Uterus (tissue), 4 donors: Measurements from ENCODE around the gene AHI1. TPM values are rescaled to one million over a fixed set of nuclear protein-coding genes. Genes with fewer than 3 reads are reported as not detected.

Source experiments
- DNase-seq, 2 donors: peaks; one replicate each; pipeline ENCODE4 v3.0.0-alpha.2; 2019 to 2020
- H3K27ac ChIP-seq, 2 donors: fragments of 200-600 bp; sonication (generic); 1 replicate in 1 of 2; 2 replicates in 1 of 2; pipeline ENCODE4 v1.5.1; 2016 to 2018
- H3K27me3 ChIP-seq, 2 donors: fragments of 200-600 bp; sonication (generic); one replicate each; pipeline ENCODE4 v1.5.1; 2018 to 2019; ENCODE audit warnings: control low read depth in 1 of 2
- H3K36me3 ChIP-seq, 2 donors: fragments of 200-600 bp; sonication (generic); one replicate each; pipeline ENCODE4 v1.5.1; 2019; ENCODE audit warnings: control low read depth in 1 of 2
- H3K4me1 ChIP-seq, 2 donors: fragments of 200-600 bp; sonication (generic); one replicate each; pipeline ENCODE4 v1.5.1; 2018 to 2019; ENCODE audit warnings: control low read depth in 1 of 2
- H3K4me3 ChIP-seq, 2 donors: fragments of 200-600 bp; sonication (generic); 1 replicate in 1 of 2; 2 replicates in 1 of 2; pipeline ENCODE4 v1.5.1; 2018 to 2019; ENCODE audit warnings: mild to moderate bottlenecking in 1 of 2
- H3K9me3 ChIP-seq, 2 donors: fragments of 200-600 bp; sonication (generic); one replicate each; pipeline ENCODE4 v1.5.1; 2019; ENCODE audit warnings: control low read depth in 1 of 2
- POLR2A ChIP-seq, 2 donors: fragments of 450-650 bp; IDR thresholded peaks; one replicate each; pipeline ENCODE4 v1.6.1; 2016; ENCODE audit warnings: antibody characterized with exemption in 2 of 2, mild to moderate bottlenecking in 1 of 2, moderate library complexity in 1 of 2
- intact Hi-C: fragments of 100-400 bp; cut with DNase I; formaldehyde crosslinking; loops from one replicate; pipeline ENCODE4 v1.15.1; 2023; ENCODE audit warnings: low total_unique reads
- total RNA-seq, 4 donors: library from RNA; depleted of rRNA in 3 of 4; stranded (reverse); fragments of >200 nt in 3 of 4; gene quantifications; one replicate each; pipeline versions ENCODE4 v1.1.0 to v1.2.4, GENCODE V29; 2014 to 2023
- TF ChIP-seq, protein P1 (sequence below), 4 experiments: fragments of 200-600 bp in 2 of 4; fragments of 450-650 bp in 2 of 4; sonication (generic) in 2 of 4; IDR thresholded peaks; one replicate each; pipeline ENCODE4 v1.5.1; 2016 to 2019; ENCODE audit warnings: antibody characterized with exemption in 4 of 4, mild to moderate bottlenecking in 2 of 4, moderate library complexity in 1 of 4
- donor health status: DM: yes; HTN: yes; CAD: no.

Gene AHI1
- 10 to 100 TPM; 43.5 to 85.1 (median 47.3) TPM for total RNA-seq

DNA sequence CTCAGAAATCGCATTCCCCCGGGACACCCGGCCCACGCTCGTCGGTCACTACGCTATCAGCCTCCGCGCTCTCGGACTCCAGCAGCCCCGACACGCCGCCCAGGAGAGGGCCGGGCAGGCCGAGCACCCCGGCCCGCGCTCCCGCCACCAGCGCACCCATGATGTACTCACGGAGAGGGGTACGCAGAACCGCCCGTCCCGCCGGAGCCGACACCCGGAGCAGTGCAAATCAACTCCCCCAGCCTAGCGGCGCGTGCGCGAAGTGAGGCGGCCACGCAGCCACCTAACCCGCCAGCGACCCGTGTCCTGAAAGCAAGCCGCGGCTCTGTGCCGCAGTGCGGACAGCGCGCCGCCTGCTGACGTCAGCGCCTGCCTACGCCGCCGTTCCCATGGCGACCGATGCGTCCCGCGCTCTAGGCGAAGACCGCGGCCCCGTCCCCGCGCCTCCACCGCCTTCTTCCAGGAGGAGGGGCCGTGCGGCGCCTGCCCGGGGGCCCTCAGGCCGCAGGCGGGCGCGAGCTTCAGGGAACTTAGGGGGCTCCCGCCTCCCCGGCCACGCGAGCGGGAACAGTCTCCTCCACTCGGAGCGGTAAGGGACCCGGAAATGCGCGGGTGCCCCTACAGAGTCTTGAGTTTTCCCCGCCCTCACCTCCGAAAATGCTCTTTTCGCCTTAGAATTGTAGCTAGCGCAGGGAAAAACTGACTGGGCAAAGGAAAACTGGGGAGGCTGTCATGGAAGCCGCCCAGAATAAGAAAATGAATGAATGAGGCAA lies at the start of gene AHI1:
AHI1 (minus strand) TSS at position 329 of the 773 bp plus-strand sequence. CDS start 5,503 bp downstream, outside the sequence.
- TF ChIP-seq, protein P1, sequence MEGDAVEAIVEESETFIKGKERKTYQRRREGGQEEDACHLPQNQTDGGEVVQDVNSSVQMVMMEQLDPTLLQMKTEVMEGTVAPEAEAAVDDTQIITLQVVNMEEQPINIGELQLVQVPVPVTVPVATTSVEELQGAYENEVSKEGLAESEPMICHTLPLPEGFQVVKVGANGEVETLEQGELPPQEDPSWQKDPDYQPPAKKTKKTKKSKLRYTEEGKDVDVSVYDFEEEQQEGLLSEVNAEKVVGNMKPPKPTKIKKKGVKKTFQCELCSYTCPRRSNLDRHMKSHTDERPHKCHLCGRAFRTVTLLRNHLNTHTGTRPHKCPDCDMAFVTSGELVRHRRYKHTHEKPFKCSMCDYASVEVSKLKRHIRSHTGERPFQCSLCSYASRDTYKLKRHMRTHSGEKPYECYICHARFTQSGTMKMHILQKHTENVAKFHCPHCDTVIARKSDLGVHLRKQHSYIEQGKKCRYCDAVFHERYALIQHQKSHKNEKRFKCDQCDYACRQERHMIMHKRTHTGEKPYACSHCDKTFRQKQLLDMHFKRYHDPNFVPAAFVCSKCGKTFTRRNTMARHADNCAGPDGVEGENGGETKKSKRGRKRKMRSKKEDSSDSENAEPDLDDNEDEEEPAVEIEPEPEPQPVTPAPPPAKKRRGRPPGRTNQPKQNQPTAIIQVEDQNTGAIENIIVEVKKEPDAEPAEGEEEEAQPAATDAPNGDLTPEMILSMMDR (IDR thresholded peaks at IDR 0.05), result peak in 3 of 4 experiments; percentile 5 to 52 (median 44)
- peak; percentile 96 for TF ChIP-seq POLR2A (IDR thresholded peaks at IDR 0.05)
- DNase-seq, result peak; percentile 91 to 95
- H3K27me3 ChIP-seq, result no peaks in the 10 kb centered on the region
- peak within 1 kb of the TSS; percentile 97 to 100 for H3K27ac ChIP-seq
- peak within 1 kb of the TSS; percentile 80 to 98 for H3K4me3 ChIP-seq
- peaks cover 0 to 5% of the 10 kb centered on the region in 2 donors for H3K4me1 ChIP-seq
- no peaks in the 10 kb centered on the region for H3K9me3 ChIP-seq
- H3K36me3 ChIP-seq, result no peaks in the 10 kb centered on the region
- intact Hi-C loops, result no loop called here

DNA sequence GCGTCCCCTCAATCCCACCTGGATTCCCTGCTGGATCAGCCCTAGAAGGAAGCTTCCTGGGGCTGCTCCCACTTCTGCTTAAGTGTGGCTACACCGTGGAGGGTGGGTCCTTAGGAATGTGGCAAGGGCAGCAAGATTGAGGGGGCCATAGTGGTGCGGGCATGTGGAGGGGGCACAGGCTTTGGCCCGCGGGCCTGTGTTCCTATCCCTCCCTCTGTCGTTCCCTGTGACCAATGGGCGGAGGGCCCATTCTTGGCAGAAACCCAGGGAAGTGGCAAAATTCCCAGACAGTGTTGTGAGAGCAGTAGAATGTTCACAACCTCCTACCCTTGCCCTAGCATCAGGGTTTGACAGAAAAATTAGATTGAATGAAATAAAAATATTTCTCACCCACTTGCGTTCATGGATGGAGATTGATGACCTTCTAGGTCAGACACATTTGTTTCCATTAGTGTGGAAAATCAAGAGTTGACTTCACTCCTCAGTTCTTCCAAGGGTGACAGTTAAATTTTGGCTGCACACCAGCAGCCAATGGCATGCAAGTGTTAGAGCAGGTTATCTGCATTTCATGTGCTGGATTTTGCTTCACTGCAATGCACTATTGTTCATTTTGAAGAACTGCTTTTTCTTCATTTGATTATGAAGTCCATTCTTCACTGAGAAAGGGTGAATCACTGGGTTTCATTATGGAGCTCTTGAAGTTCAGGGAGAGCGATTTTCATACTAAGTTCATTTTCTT lies 49.3 kb upstream of the AHI1 start:
- intact Hi-C loops, result no loop called here
- Histone ChIP-seq H3K4me3 (no peak overlapping the region), H3K36me3 (no peaks in the 10 kb centered on the region), H3K4me1 (no peaks in the 10 kb centered on the region), H3K9me3 (no peaks in the 10 kb centered on the region), H3K27ac (no peak overlapping the region), H3K27me3 (no peaks in the 10 kb centered on the region)
- peak in 1 of 2 donors; percentile 15 for DNase-seq
- TF ChIP-seq POLR2A (IDR thresholded peaks at IDR 0.05), result no peak
- TF ChIP-seq, protein P1 (IDR thresholded peaks at IDR 0.05), result no peak

DNA sequence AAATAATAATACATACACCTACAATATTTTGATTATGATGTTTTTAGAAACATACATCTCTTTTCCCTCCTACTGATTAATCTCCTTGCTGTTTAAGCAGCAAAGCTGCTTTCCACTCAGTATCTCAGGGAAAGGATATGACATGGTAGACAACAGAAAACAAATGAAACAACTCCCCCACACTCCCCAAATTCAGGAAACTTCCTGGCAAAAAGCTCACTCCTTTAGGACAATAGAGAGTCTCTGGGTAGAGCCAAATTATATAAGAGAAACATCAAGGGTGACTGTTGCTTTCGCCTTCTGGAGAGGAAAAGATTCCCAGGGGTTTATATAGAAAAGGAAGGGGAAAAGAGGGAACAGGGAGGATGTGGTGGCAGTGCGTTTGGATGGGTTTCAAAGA lies 48.7 kb upstream of the AHI1 start:
- TF ChIP-seq, protein P1 (IDR thresholded peaks at IDR 0.05), result no peak
- TF ChIP-seq POLR2A (IDR thresholded peaks at IDR 0.05), result no peak
- H3K9me3 ChIP-seq, result no peaks in the 10 kb centered on the region
- no peaks in the 10 kb centered on the region for H3K36me3 ChIP-seq
- H3K27me3 ChIP-seq, result no peaks in the 10 kb centered on the region
- no peak overlapping the region for H3K4me3 ChIP-seq
- H3K27ac ChIP-seq, result no peak overlapping the region
- no peaks in the 10 kb centered on the region for H3K4me1 ChIP-seq
- intact Hi-C loops, result no loop called here
- DNase-seq, result no peak

DNA sequence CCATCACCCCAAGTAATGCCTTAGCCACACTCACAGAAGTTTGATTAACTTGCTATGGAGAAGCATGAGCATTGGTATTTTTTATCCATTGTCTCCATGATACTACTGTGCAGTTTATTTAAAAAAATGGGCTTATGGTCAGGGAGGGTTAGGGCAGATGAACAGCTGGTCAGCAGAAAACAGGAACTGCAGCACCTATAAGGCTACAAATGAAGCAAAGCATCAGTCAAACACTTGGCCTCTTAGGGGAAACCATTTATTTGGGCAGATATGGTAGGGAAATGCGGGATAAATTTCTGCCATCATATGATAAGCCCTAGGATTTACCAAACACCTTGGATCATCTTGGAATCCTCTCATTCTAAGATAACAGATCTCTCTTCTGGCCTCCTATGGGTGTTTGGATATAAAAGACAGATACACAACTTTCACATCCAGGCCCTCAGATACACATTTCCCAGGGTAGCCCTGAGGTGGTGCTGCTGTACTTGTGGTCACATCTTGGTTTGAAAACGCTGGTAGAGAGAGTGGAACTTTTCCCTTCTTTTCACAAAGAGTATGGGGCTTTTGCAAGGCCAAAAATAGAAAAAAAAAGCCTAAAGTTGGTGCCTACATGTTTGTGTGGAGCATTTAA lies 42.8 kb upstream of the AHI1 start:
- Histone ChIP-seq H3K4me1 (no peaks in the 10 kb centered on the region), H3K4me3 (no peak overlapping the region), H3K9me3 (no peaks in the 10 kb centered on the region), H3K36me3 (no peaks in the 10 kb centered on the region), H3K27ac (no peak overlapping the region), H3K27me3 (no peaks in the 10 kb centered on the region)
- DNase-seq, result no peak
- TF ChIP-seq, protein P1 (IDR thresholded peaks at IDR 0.05), result no peak
- TF ChIP-seq POLR2A (IDR thresholded peaks at IDR 0.05), result no peak
- intact Hi-C loops, result no loop called here
